Measurements from ENCODE around the gene ARSJ. TPM values are rescaled to one million over a fixed set of nuclear protein-coding genes. Genes with fewer than 3 reads are reported as not detected.

The ARSJ gene
- polyA plus RNA-seq, 3 donors = not detected

- H3K36me3 Mint-ChIP-seq = no peaks in the 10 kb centered on the region
- H3K4me1 ChIP-seq (ENCODE audit: control insufficient read depth in 1 of 2, insufficient read depth in 2 of 2, low read length in 2 of 2) = no peaks in the 10 kb centered on the region
- intact Hi-C loops (cut with micrococcal nuclease) = no loop called here
- 100% methylated on average over 1 of the region's 2 CpGs for WGBS (ENCODE audit: insufficient coverage)
- no peak overlapping the region for H3K4me2 ChIP-seq (replicated peaks; ENCODE audit: extremely low read depth, low read length, poor library complexity, severe bottlenecking)
- H3K27me3 Mint-ChIP-seq (ENCODE audit: low read depth in 3 of 3) = peaks cover 0 to 4% (median 0%) of the 10 kb centered on the region in 3 donors
- no peak overlapping the region for H3K9ac ChIP-seq (ENCODE audit: insufficient read depth, low read length, poor library complexity, severe bottlenecking)
- H4K20me1 ChIP-seq (ENCODE audit: insufficient read depth, low read length) = no peaks in the 10 kb centered on the region
- H2AFZ ChIP-seq (ENCODE audit: insufficient read depth, low read depth, low read length, poor library complexity, severe bottlenecking) = no peak overlapping the region
- H3K27ac ChIP-seq (ENCODE audit: low read depth in 1 of 2, low read length in 2 of 2) = no peak overlapping the region
- no peaks in the 10 kb centered on the region for H3K79me2 ChIP-seq (ENCODE audit: insufficient read depth, low read length)
- TF ChIP-seq, protein P1, sequence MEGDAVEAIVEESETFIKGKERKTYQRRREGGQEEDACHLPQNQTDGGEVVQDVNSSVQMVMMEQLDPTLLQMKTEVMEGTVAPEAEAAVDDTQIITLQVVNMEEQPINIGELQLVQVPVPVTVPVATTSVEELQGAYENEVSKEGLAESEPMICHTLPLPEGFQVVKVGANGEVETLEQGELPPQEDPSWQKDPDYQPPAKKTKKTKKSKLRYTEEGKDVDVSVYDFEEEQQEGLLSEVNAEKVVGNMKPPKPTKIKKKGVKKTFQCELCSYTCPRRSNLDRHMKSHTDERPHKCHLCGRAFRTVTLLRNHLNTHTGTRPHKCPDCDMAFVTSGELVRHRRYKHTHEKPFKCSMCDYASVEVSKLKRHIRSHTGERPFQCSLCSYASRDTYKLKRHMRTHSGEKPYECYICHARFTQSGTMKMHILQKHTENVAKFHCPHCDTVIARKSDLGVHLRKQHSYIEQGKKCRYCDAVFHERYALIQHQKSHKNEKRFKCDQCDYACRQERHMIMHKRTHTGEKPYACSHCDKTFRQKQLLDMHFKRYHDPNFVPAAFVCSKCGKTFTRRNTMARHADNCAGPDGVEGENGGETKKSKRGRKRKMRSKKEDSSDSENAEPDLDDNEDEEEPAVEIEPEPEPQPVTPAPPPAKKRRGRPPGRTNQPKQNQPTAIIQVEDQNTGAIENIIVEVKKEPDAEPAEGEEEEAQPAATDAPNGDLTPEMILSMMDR (IDR thresholded peaks at IDR 0.05) = no peak
- no peaks in the 10 kb centered on the region for H3K9me3 ChIP-seq (replicated peaks in 1 of 2; ENCODE audit: control insufficient read depth in 1 of 2, insufficient read depth in 1 of 2, low read length in 2 of 2)
- no peak overlapping the region for H3K4me3 Mint-ChIP-seq
- H3K27me3 ChIP-seq (ENCODE audit: control insufficient read depth in 2 of 2, insufficient read depth in 2 of 2, low read length in 2 of 2) = peaks cover 0 to 2% of the 10 kb centered on the region in 2 donors
- H3K4me3 ChIP-seq (replicated peaks in 1 of 3; ENCODE audit: low read depth in 2 of 3, low read length in 3 of 3) = no peak overlapping the region
- H3K4me1 Mint-ChIP-seq = no peaks in the 10 kb centered on the region
- H3K36me3 ChIP-seq (replicated peaks in 1 of 2; ENCODE audit: control insufficient read depth in 1 of 2, insufficient read depth in 2 of 2, low read length in 2 of 2) = no peaks in the 10 kb centered on the region
- H3K27ac Mint-ChIP-seq = peak overlapping the region in 1 of 7 donors; percentile 34
- peaks cover 0 to 8% (median 7%) of the 10 kb centered on the region in 7 donors for H3K9me3 Mint-ChIP-seq
- no peak for DNase-seq
Measured at GRCh38 chr4:113971706-113972360, 7.6 kb downstream of the ARSJ start.

- no peaks in the 10 kb centered on the region for H3K9me3 ChIP-seq (replicated peaks in 1 of 2; ENCODE audit: control insufficient read depth in 1 of 2, insufficient read depth in 1 of 2, low read length in 2 of 2)
- no peak overlapping the region for H3K27ac ChIP-seq (ENCODE audit: low read depth in 1 of 2, low read length in 2 of 2)
- no peaks in the 10 kb centered on the region for H4K20me1 ChIP-seq (ENCODE audit: insufficient read depth, low read length)
- H3K4me1 ChIP-seq (ENCODE audit: control insufficient read depth in 1 of 2, insufficient read depth in 2 of 2, low read length in 2 of 2) = no peaks in the 10 kb centered on the region
- no peak overlapping the region for H3K4me3 ChIP-seq (replicated peaks in 1 of 3; ENCODE audit: low read depth in 2 of 3, low read length in 3 of 3)
- no peak overlapping the region for H3K9ac ChIP-seq (ENCODE audit: insufficient read depth, low read length, poor library complexity, severe bottlenecking)
- intact Hi-C loops (cut with micrococcal nuclease) = no loop called here
- TF ChIP-seq, protein P1 (IDR thresholded peaks at IDR 0.05) = no peak
- Mint-ChIP-seq H3K9me3 (peaks cover 0 to 8% (median 7%) of the 10 kb centered on the region in 7 donors), H3K4me3 (no peak overlapping the region), H3K27ac (no peak overlapping the region), H3K27me3 (ENCODE audit: low read depth in 3 of 3) (peaks cover 0 to 2% (median 2%) of the 10 kb centered on the region in 3 donors), H3K36me3 (no peaks in the 10 kb centered on the region), H3K4me1 (no peaks in the 10 kb centered on the region)
- DNase-seq = no peak
- no peaks in the 10 kb centered on the region for H3K79me2 ChIP-seq (ENCODE audit: insufficient read depth, low read length)
- H3K36me3 ChIP-seq (replicated peaks in 1 of 2; ENCODE audit: control insufficient read depth in 1 of 2, insufficient read depth in 2 of 2, low read length in 2 of 2) = no peaks in the 10 kb centered on the region
- no peak overlapping the region for H3K4me2 ChIP-seq (replicated peaks; ENCODE audit: extremely low read depth, low read length, poor library complexity, severe bottlenecking)
- no peaks in the 10 kb centered on the region for H3K27me3 ChIP-seq (ENCODE audit: control insufficient read depth in 2 of 2, insufficient read depth in 2 of 2, low read length in 2 of 2)
- H2AFZ ChIP-seq (ENCODE audit: insufficient read depth, low read depth, low read length, poor library complexity, severe bottlenecking) = no peak overlapping the region
- WGBS (ENCODE audit: insufficient coverage) = 73% methylated on average over 1 of the region's 1 CpG
Measured at GRCh38 chr4:113969709-113970334, 9.6 kb downstream of the ARSJ start.

Data from CD14-positive monocyte (primary cell).